Thyroid gland (tissue), 4 donors: ENCODE results near the gene BOLL.
"Not testable (repeated sequence)": the region's sequence is repeated elsewhere in the genome, so short reads cannot be mapped to it uniquely, and the experiment has no call there.

Experiments used
- POLR2A ChIP-seq, 2 donors: fragments of 450-650 bp; IDR thresholded peaks; one replicate each; pipeline ENCODE4 v1.6.1; 2017; ENCODE audit warnings: antibody characterized with exemption in 2 of 2, mild to moderate bottlenecking in 2 of 2, moderate library complexity in 1 of 2
- TF ChIP-seq, protein P1 (sequence below), 6 experiments: fragments of 200-600 bp in 3 of 6; fragments of 450-650 bp in 3 of 6; sonication (generic) in 3 of 6; IDR thresholded peaks; one replicate each; pipeline ENCODE4 v1.5.1; 2016 to 2019; ENCODE audit warnings: antibody characterized with exemption in 6 of 6, mild to moderate bottlenecking in 2 of 6, inconsistent platforms in 1 of 6, moderate library complexity in 1 of 6

DNA sequence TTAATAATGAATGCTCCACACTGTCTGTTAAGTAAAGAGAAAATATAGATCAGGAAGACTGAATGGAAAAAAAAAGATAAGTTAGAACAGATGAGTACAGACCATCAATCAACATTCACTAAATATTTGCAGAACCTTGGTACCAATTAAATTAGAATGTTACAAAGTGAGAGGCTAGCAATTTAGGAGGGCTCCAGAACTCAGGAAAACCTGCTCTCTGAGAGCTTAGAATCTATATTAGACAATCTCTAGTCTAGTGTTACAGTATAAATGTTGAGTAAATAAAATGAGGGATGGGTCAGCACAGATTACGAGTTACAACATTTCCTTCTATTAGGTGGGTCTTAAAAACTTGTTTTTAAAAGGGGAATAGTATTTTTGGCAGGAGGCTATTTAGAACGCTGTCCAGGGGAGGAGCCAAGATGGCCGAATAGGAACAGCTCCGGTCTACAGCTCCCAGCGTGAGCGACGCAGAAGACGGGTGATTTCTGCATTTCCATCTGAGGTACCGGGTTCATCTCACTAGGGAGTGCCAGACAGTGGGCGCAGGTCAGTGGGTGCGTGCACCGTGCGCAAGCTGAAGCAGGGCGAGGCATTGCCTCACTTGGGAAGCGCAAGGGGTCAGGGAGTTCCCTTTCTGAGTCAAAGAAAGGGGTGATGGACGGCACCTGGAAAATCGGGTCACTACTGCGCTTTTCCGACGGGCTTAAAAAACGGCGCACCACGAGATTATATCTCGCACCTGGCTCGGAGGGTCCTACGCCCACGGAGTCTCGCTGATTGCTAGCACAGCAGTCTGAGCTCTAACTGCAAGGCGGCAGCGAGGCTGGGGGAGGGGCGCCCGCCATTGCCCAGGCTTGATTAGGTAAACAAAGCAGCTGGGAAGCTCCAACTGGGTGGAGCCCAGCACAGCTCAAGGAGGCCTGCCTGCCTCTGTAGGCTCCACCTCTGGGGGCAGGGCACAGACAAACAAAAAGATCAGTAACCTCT, 56.3 kb downstream of the BOLL start:
- TF ChIP-seq, protein P1, sequence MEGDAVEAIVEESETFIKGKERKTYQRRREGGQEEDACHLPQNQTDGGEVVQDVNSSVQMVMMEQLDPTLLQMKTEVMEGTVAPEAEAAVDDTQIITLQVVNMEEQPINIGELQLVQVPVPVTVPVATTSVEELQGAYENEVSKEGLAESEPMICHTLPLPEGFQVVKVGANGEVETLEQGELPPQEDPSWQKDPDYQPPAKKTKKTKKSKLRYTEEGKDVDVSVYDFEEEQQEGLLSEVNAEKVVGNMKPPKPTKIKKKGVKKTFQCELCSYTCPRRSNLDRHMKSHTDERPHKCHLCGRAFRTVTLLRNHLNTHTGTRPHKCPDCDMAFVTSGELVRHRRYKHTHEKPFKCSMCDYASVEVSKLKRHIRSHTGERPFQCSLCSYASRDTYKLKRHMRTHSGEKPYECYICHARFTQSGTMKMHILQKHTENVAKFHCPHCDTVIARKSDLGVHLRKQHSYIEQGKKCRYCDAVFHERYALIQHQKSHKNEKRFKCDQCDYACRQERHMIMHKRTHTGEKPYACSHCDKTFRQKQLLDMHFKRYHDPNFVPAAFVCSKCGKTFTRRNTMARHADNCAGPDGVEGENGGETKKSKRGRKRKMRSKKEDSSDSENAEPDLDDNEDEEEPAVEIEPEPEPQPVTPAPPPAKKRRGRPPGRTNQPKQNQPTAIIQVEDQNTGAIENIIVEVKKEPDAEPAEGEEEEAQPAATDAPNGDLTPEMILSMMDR (IDR thresholded peaks at IDR 0.05) = not testable (repeated sequence)
- TF ChIP-seq POLR2A (IDR thresholded peaks at IDR 0.05) = not testable (repeated sequence)
